Subcutaneous adipose tissue (tissue), 4 donors: ENCODE results near the gene NTM. TPM values are rescaled to one million over a fixed set of nuclear protein-coding genes. Genes with fewer than 3 reads are reported as not detected.

Experiments
- total RNA-seq, 4 donors: library from RNA; depleted of rRNA; stranded (reverse); fragments of >200 nt; gene quantifications; one replicate each; pipeline ENCODE4 v1.1.0, GENCODE V29; 2016
- TF ChIP-seq, protein P1 (sequence below): fragments of 450-650 bp; IDR thresholded peaks from one replicate; pipeline ENCODE4 v1.5.1; 2016; ENCODE audit warnings: low read depth, mild to moderate bottlenecking, control low read depth, antibody characterized with exemption, moderate library complexity

NTM gene
- total RNA-seq, 4 donors from 2014 or later, result 1.5 to 5.7 (median 1.7) TPM

- TF ChIP-seq, protein P1, sequence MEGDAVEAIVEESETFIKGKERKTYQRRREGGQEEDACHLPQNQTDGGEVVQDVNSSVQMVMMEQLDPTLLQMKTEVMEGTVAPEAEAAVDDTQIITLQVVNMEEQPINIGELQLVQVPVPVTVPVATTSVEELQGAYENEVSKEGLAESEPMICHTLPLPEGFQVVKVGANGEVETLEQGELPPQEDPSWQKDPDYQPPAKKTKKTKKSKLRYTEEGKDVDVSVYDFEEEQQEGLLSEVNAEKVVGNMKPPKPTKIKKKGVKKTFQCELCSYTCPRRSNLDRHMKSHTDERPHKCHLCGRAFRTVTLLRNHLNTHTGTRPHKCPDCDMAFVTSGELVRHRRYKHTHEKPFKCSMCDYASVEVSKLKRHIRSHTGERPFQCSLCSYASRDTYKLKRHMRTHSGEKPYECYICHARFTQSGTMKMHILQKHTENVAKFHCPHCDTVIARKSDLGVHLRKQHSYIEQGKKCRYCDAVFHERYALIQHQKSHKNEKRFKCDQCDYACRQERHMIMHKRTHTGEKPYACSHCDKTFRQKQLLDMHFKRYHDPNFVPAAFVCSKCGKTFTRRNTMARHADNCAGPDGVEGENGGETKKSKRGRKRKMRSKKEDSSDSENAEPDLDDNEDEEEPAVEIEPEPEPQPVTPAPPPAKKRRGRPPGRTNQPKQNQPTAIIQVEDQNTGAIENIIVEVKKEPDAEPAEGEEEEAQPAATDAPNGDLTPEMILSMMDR, result no peak
These were observed 967.5 kb downstream of the NTM start for GRCh38 chr11:132337819-132338416.

DNA sequence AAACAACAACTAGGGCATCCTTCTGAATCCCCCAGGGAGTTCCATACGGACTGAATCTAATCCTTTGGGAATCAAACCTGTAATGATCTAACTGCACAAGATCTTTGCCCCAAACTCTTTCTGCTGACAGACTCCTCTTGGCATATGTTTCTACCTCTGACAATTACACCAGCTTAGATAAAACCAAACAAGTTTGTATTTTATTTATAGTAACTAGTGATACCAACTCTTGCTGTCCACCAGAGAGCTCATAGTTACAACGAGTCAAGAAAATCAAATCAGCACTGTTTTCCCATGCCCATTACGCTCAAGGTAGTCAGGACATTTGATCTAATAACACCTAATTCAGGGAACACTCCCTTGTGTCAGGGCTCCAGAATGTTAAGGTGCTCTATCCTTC, 972.0 kb downstream of the NTM start:
- TF ChIP-seq, protein P1, result no peak

DNA sequence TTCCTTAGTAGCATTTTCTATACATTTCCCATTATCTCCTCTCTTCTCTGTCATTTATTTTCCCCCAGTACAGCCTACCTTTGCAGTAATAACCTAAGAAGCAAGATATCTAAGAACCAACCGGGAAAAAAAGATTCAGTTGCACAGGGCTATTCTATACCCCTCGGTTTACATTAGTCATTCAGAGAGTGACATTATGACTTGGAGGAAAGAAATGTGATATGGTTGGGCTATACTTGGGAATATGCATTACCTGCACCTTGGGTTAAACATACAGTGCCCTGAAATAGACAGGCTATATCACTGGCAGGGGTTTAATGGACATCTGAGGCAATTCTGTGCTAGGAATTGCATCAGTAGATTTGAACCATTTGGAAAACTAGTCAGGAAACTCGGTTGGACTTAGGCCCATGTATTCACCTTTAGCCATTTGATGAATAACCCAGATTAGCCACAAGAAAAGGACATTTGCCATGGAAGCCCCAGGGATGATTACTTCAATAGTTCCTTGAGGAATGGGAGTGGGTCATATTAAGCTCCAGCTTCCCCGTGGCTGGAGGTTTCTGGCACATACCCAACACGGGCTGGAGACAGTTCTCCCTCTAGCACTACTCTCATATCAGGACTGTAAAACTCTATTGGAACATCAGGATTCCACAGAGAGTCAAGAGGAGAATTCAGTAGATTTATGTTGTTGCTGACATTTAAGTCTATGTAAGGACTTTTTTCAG, 973.2 kb downstream of the NTM start:
- TF ChIP-seq, protein P1, result no peak

GRCh38 chr11:132346558-132347148, 976.2 kb downstream of the NTM start:
- TF ChIP-seq, protein P1, result no peak

DNA sequence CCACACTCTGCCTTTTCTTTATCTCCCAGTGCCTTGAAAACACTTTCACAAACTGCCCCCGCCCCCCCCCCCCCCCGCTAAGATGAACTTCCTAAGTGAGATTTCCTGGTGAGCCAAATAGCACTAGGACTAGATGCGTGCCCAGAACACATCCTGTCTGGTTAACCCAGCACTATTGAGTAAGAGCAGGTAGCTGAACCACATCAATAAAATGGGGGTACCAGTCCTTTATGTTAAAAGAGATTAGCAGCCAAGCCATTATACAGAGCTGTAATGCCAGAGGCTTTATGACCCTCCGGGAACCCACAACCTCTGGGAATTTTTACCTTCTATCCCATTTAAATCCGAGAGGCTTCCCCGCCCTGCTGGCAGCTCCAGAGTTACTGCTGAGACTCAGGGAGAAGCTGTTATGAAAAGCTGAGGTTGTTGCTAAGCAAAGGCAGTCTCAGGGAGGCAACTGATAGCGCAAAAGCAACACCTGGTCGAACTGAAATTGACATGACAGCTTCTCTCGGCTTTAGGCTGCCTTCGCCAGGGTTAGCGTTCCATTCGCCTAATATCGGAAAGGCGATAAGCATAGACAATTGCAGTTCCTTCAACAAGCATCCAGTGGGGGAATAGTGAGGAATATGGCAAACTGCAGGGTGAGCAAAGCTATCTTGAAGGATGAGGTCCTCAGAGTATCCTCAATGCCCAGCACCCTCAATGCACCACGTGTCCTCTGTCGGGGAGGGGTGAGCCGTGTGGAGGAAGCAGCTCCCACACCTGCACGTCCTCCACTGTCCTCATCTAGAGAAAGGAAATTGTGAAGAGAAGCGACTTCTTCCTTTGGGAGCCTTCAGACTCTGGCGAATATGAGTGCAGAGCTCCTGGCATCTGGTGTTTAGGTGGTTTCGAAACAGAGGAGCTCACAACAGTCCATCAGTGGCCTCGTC, 977.0 kb downstream of the NTM start:
- TF ChIP-seq, protein P1, result no peak

- TF ChIP-seq, protein P1, result no peak
These were observed 979.7 kb downstream of the NTM start for GRCh38 chr11:132349811-132350733.
